ENCODE measurements around the gene CTNNBIP1. TPM values are rescaled to one million over a fixed set of nuclear protein-coding genes. Genes with fewer than 3 reads are reported as not detected.

Gene CTNNBIP1
- total and polyA plus RNA-seq, 2 of the 8 experiments (the other 6 are each of a cell fraction or from before 2014, with no cell fraction given), result 40.9 to 46.6 TPM

DNA sequence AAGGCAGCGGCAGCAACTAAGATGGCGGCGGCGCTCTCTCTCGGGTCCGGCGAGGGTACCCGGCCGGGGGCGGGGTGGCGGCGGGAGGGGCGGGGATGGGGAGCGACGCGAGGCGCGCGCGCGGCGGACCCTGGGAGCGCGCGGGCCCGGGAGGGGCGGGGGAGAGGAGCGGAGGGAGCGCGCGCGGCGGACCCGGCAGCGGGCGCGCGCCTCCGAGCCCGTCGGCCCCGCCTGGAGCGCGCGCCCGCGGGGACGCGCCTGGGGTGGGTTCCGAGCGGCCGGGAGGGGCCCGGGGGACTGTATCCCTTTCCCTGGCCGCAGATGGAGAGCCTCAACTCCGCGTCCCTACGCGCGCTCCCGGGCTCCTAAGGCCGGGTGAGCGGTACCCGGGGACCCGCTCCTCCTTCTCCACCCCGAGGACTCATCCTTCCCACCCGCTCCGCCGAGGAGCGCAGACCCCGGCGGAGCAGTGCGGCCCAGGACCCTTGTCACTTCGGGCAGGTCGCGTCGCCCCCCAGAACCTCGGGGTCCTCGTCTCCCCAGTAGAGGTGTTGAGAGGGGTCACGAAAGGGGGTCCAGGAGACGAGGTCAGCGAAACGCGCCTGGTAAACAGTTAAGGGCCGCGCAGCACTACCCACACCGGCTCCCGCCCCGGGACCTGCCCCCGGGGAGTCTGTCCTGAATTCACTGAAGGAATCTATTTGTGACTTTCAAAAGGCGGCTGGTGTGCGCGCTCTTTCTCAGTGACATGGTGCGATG lies 85.9 kb downstream of the CTNNBIP1 start, which contains the start of gene CLSTN1:
TSS of gene CLSTN1 (minus strand) at position 23 of the 759 bp plus-strand sequence. CDS start 232 bp downstream, outside the sequence.
- POLR2A ChIA-PET (ENCODE audit: partially characterized antibody), result interaction anchor here (1.0 kb wide), 1 partner anchor 31 kb away, joined by 4 read pairs; no protein-coding TSS in a partner anchor
- CTCF ChIA-PET (ENCODE audit: partially characterized antibody), result interaction anchor here (1.0 kb wide), 1 partner anchor 39 kb away, joined by 3 read pairs; no protein-coding TSS in a partner anchor
- TF ChIP-seq, protein P1, sequence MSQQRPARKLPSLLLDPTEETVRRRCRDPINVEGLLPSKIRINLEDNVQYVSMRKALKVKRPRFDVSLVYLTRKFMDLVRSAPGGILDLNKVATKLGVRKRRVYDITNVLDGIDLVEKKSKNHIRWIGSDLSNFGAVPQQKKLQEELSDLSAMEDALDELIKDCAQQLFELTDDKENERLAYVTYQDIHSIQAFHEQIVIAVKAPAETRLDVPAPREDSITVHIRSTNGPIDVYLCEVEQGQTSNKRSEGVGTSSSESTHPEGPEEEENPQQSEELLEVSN (IDR thresholded peaks at IDR 0.05), result no peak; the same call in 1 of the 2 replicates
- peak; percentile 67; the same call in 1 of the 2 replicates for TF ChIP-seq GABPA (IDR thresholded peaks at IDR 0.05; ENCODE audit: borderline replicate concordance, insufficient read depth, low read length)
- TF ChIP-seq SUZ12 (IDR thresholded peaks at IDR 0.05; ENCODE audit: low read length), result no peak
- TF ChIP-seq YY1 (IDR thresholded peaks at IDR 0.05; ENCODE audit: low read depth, low read length), result peak; percentile 94
- no peak for TF ChIP-seq SIX5 (IDR thresholded peaks at IDR 0.05; ENCODE audit: low read depth, low read length)
- peak in 1 of 2 experiments; percentile 53; a peak in 1 of 4 replicates for TF ChIP-seq SIN3A (conservative IDR thresholded peaks at IDR 0.05 in 1 of 2, IDR thresholded peaks at IDR 0.05 in 1 of 2; ENCODE audit: low read depth in 1 of 2, low read length in 2 of 2)
- no peak for TF ChIP-seq SP1 (IDR thresholded peaks at IDR 0.05; ENCODE audit: low read depth, low read length)

More for the DNA sequence above, 85.9 kb downstream of the CTNNBIP1 start, which contains the start of gene CLSTN1:
- Histone ChIP-seq H3K36me3 (ENCODE audit: control insufficient read depth in 2 of 4, insufficient read depth in 4 of 4, low read length in 3 of 4) (no peaks in the 10 kb centered on the region), H2BK12ac (ENCODE audit: low read depth, low read length) (0 out of 2 replicates have a peak within 1 kb of the TSS, but pooled peaks have one; percentile 60), H2AK5ac (ENCODE audit: low read depth, low read length) (no peak within 1 kb of the TSS), H2BK5ac (ENCODE audit: low read depth, low read length) (peak within 1 kb of the TSS; percentile 35; the same call in 1 of the 2 replicates), H3K79me1 (ENCODE audit: low read depth, low read length) (no peaks in the 10 kb centered on the region; the same call in none of the 2 replicates), H3K18ac (ENCODE audit: extremely low read depth, low read length) (peak within 1 kb of the TSS; percentile 78), H3K79me2 (ENCODE audit: control insufficient read depth in 1 of 2, insufficient read depth in 2 of 2, low read length in 2 of 2) (peaks cover 6 to 41% of the 10 kb centered on the region in 2 experiments), H3K4ac (replicated peaks; ENCODE audit: insufficient read length, low read depth, low read length) (no peak within 1 kb of the TSS), H3K4me3 (ENCODE audit: extremely low read depth in 1 of 4, insufficient read depth in 2 of 4, low read depth in 3 of 4, low read length in 4 of 4) (peak within 1 kb of the TSS; percentile 68 to 91 (median 86)), H2BK120ac (replicated peaks; ENCODE audit: low read depth, low read length) (no peak within 1 kb of the TSS), H3K9me3 (ENCODE audit: insufficient read depth in 2 of 2, low read depth in 1 of 2, low read length in 1 of 2) (no peaks in the 10 kb centered on the region), H3K4me1 (replicated peaks in 1 of 4; ENCODE audit: control insufficient read depth in 3 of 4, insufficient read depth in 4 of 4, low read length in 3 of 4) (peaks cover 4 to 18% (median 13%) of the 10 kb centered on the region in 4 experiments), H3K27ac (ENCODE audit: low read depth, low read length) (no peak within 1 kb of the TSS; the same call in 1 of the 2 replicates), H3K9ac (replicated peaks in 1 of 4; ENCODE audit: extremely low read depth in 1 of 4, low read depth in 3 of 4, low read length in 3 of 4) (peak within 1 kb of the TSS; percentile 67 to 89 (median 74); a peak in 6 of 7 replicates), H4K5ac (ENCODE audit: insufficient read length, low read depth, low read length) (peak within 1 kb of the TSS; percentile 40), H3K4me2 (ENCODE audit: insufficient read depth in 1 of 2, low read depth in 2 of 2, low read length in 2 of 2) (peak within 1 kb of the TSS; percentile 91 to 93), H3K23ac (ENCODE audit: insufficient read length) (no peak within 1 kb of the TSS), H3K23me2 (ENCODE audit: low read depth, low read length) (peaks cover 17% of the 10 kb centered on the region), H3K14ac (ENCODE audit: insufficient read length) (peak within 1 kb of the TSS; percentile 84), H2AFZ (ENCODE audit: low read length) (no peak within 1 kb of the TSS; the same call in 1 of the 2 replicates), H3K27me3 (replicated peaks in 1 of 4; ENCODE audit: control insufficient read depth in 3 of 4, extremely low read depth in 1 of 4, insufficient read depth in 3 of 4, low read length in 3 of 4) (peaks cover 0 to 15% (median 14%) of the 10 kb centered on the region in 4 experiments; a peak in 6 of 7 replicates), H2BK15ac (ENCODE audit: low read length) (no peak within 1 kb of the TSS; the same call in 1 of the 2 replicates), H4K20me1 (replicated peaks in 1 of 2; ENCODE audit: control insufficient read depth in 1 of 2, insufficient read depth in 2 of 2, low read length in 2 of 2) (peaks cover 0 to 5% of the 10 kb centered on the region in 2 experiments), H3K56ac (replicated peaks; ENCODE audit: insufficient read length, low read depth, low read length) (peak within 1 kb of the TSS; percentile 48), H4K8ac (ENCODE audit: extremely low read depth, insufficient read depth, low read length) (peak within 1 kb of the TSS; percentile 98), H2BK20ac (ENCODE audit: low read length) (no peak within 1 kb of the TSS; the same call in 1 of the 2 replicates), H4K91ac (replicated peaks; ENCODE audit: insufficient read length, low read length) (peak within 1 kb of the TSS; percentile 61)
- DNase-seq (ENCODE audit: low read depth in 1 of 2, low spot score in 2 of 2) (peak in 1 of 2 experiments; percentile 93), FAIRE-seq (no peak)
- WGBS, 2 experiments (ENCODE audit: extremely low coverage in 1 of 2, insufficient coverage in 1 of 2, insufficient read length in 1 of 2, insufficient replicate concordance in 2 of 2, low coverage in 1 of 2, low lambda C conversion rate in 2 of 2, missing lambda C conversion rate in 1 of 2), result 2% methylated on average over 16 of the region's 93 CpGs; no CpG with 5 or more reads in 1 of the 2 experiments
